Stimulated activated CD4-positive, alpha-beta T cell treated with anti-CD3 and anti-CD28 coated beads, TNF-alpha, amount 100 ng/mL, for 48 hours (primary cell): ENCODE results near the gene PCIF1.
A peak's percentile ranks its signal among the peaks of the same experiment; 100 is the strongest.
"Not testable (repeated sequence)": the region's sequence is repeated elsewhere in the genome, so short reads cannot be mapped to it uniquely, and the experiment has no call there.

Experiments
- DNase-seq, 3 donors: peaks; one replicate each; pipeline ENCODE4 v3.0.0-alpha.2; 2020; ENCODE audit warnings: low read depth in 3 of 3

The PCIF1 gene

GRCh38 chr20:45924391-45925261 is 9.9 kb upstream of the PCIF1 start:
- DNase-seq, result no peak

- DNase-seq, result no peak
Observed at GRCh38 chr20:45925821-45926506, 8.5 kb upstream of the PCIF1 start.

- no peak for DNase-seq
Observed at GRCh38 chr20:45926731-45927070, 7.8 kb upstream of the PCIF1 start.

- no peak for DNase-seq
Observed at GRCh38 chr20:45927071-45927878, 7.2 kb upstream of the PCIF1 start.

- DNase-seq, result not testable (repeated sequence)
Observed at GRCh38 chr20:45931680-45932079, 2.8 kb upstream of the PCIF1 start.

- peak in 2 of 3 donors; percentile 38 to 55 for DNase-seq
Observed at GRCh38 chr20:45933266-45934045, 1.0 kb upstream of the PCIF1 start.

- DNase-seq, result no peak
Observed at GRCh38 chr20:45934046-45934585, 367 bp upstream of the PCIF1 start.

- no peak for DNase-seq
Observed at GRCh38 chr20:45935416-45936046, 1.0 kb downstream of the PCIF1 start.

- DNase-seq, result no peak
Observed at GRCh38 chr20:45937765-45938164, 3.3 kb downstream of the PCIF1 start.

- DNase-seq, result no peak
Observed at GRCh38 chr20:45938727-45939438, 4.4 kb downstream of the PCIF1 start.

GRCh38 chr20:45940053-45940452 is 5.6 kb downstream of the PCIF1 start:
- no peak for DNase-seq

- DNase-seq, result no peak
Observed at GRCh38 chr20:45940469-45940868, 6.0 kb downstream of the PCIF1 start.

- DNase-seq, result no peak
Observed at GRCh38 chr20:45943613-45944012, 9.1 kb downstream of the PCIF1 start.

- DNase-seq, result no peak
Observed at GRCh38 chr20:45944151-45944964, 9.9 kb downstream of the PCIF1 start.

- no peak for DNase-seq
Observed at GRCh38 chr20:45944965-45945677, 10.6 kb downstream of the PCIF1 start.

- no peak for DNase-seq
Observed at GRCh38 chr20:45945678-45946148, 11.2 kb downstream of the PCIF1 start.

- peak in 1 of 3 donors; percentile 19 for DNase-seq
Observed at GRCh38 chr20:45946149-45946970, 11.9 kb downstream of the PCIF1 start.
